K562 (cell line): ENCODE data around the gene NUP98. TPM values are rescaled to one million over a fixed set of nuclear protein-coding genes. Genes with fewer than 3 reads are reported as not detected.
A peak's percentile ranks its signal among the peaks of the same experiment; 100 is the strongest.

Experiments used
- ATAC-seq: fragments of 200-7000 bp; cut with Tn5 transposase; 3 replicates; pipeline ENCODE4 v1.9.1; 2020; ENCODE audit warnings: moderate library complexity
- BruUV-seq: library from RNA; stranded (reverse); fragments of 400-500 nt; replicated peaks from 2 replicates; lab custom pipeline; 2021; lab: Mats Ljungman, UMichigan
- CTCF ChIA-PET: fragments of 300-600 bp; formaldehyde crosslinking; extraction: SDS; loops from one replicate; lab custom pipeline; 2021; ENCODE audit warnings: low intra/inter-chr PET ratio; lab: Yijun Ruan, JAX
- POLR2A ChIA-PET: fragments of 300-600, 350-650 bp; sonication (Branson Sonifier 250); formaldehyde crosslinking; extraction: SDS; loops from one replicate; lab custom pipeline; 2021; ENCODE audit warnings: antibody characterized with exemption, inconsistent platforms; lab: Yijun Ruan, JAX
- DNase-seq, 4 experiments: peaks; one replicate each; pipeline versions ENCODE4 v3.0.0 to v3.0.0-alpha.2; 2011 to 2018; ENCODE audit warnings: low spot score in 3 of 4, mixed read lengths in 3 of 4; ENCODE audit errors: extremely low read depth in 1 of 4
- FAIRE-seq: peaks from 2 replicates; lab custom pipeline; 2011; peaks lifted over from hg19 to GRCh38; lab: Jason Lieb, UNC
- H2AFZ ChIP-seq: 2 replicates; pipeline ENCODE4 v1.6.0; 2011; ENCODE audit warnings: low read depth, low read length, control low read depth, inconsistent platforms
- H3K27ac ChIP-seq: fragments of 200-600 bp; 3 replicates; pipeline ENCODE4 v1.8.0; 2011; ENCODE audit warnings: low read depth, mild to moderate bottlenecking, control low read depth, inconsistent platforms, low read length, moderate library complexity, mixed read lengths; ENCODE audit errors: extremely low read depth
- H3K27me3 ChIP-seq, 2 experiments: fragments of 300-600 bp in 1 of 2; 2 replicates in 1 of 2; 3 replicates in 1 of 2; pipeline versions ENCODE4 v1.6.0 to v1.8.0; 2011; ENCODE audit warnings: inconsistent platforms in 2 of 2, low read length in 2 of 2, mild to moderate bottlenecking in 1 of 2, mixed read lengths in 1 of 2, moderate library complexity in 1 of 2; ENCODE audit not compliant: control insufficient read depth in 2 of 2, insufficient read depth in 2 of 2
- H3K36me3 ChIP-seq: fragments of 300-600 bp; 3 replicates; pipeline ENCODE4 v1.8.0; 2011; ENCODE audit warnings: mild to moderate bottlenecking, low read length, inconsistent platforms; ENCODE audit not compliant: control insufficient read depth, insufficient read depth
- H3K4me1 ChIP-seq, 2 experiments: fragments of 200-600 bp in 1 of 2; replicated peaks in 1 of 2; 2 replicates in 1 of 2; 3 replicates in 1 of 2; pipeline versions ENCODE4 v1.5.1 to v1.8.0; 2011; ENCODE audit warnings: inconsistent platforms in 2 of 2, low read length in 2 of 2, mild to moderate bottlenecking in 1 of 2, mixed read lengths in 1 of 2, moderate library complexity in 1 of 2; ENCODE audit not compliant: control insufficient read depth in 2 of 2, insufficient read depth in 2 of 2
- H3K4me2 ChIP-seq: 2 replicates; pipeline ENCODE4 v1.6.1; 2011; ENCODE audit warnings: low read length, control low read depth, inconsistent platforms, mixed read lengths; ENCODE audit not compliant: insufficient read depth
- H3K4me3 ChIP-seq: fragments of 200-600 bp; sonication (generic), shearing (Covaris generic); 2 replicates; pipeline ENCODE4 v1.5.1; 2016; ENCODE audit warnings: control low read depth, inconsistent platforms
- H3K79me2 ChIP-seq: fragments of 200-600 bp; 3 replicates; pipeline ENCODE4 v1.8.0; 2011; ENCODE audit warnings: low read length, inconsistent platforms; ENCODE audit not compliant: control insufficient read depth, insufficient read depth
- H3K9ac ChIP-seq, 2 experiments: 2 replicates each; pipeline versions ENCODE4 v1.6.0 to v1.6.1; 2011; ENCODE audit warnings: low read depth in 2 of 2, low read length in 2 of 2, control low read depth in 1 of 2, inconsistent platforms in 1 of 2, mild to moderate bottlenecking in 1 of 2, mixed read lengths in 1 of 2; ENCODE audit not compliant: insufficient read depth in 1 of 2
- H3K9me1 ChIP-seq: one replicate; pipeline ENCODE4 v1.6.0; 2011; ENCODE audit warnings: inconsistent platforms, mild to moderate bottlenecking, low read length, moderate library complexity; ENCODE audit not compliant: control insufficient read depth, insufficient read depth
- H3K9me3 ChIP-seq: replicated peaks from 2 replicates; pipeline ENCODE4 v1.5.1; 2011; ENCODE audit warnings: low read depth, low read length, inconsistent platforms; ENCODE audit not compliant: control insufficient read depth, insufficient read depth
- H4K20me1 ChIP-seq: replicated peaks from 2 replicates; pipeline ENCODE4 v1.6.1; 2011; ENCODE audit warnings: low read length, inconsistent platforms, mixed read lengths; ENCODE audit not compliant: control insufficient read depth, insufficient read depth
- ATF6 ChIP-seq: sonication (generic); formaldehyde crosslinking; IDR thresholded peaks from 2 replicates; pipeline ENCODE4 v1.4.0; 2020; ENCODE audit warnings: mild to moderate bottlenecking, missing genetic modification reagents
- HMBOX1 ChIP-seq: sonication (generic); IDR thresholded peaks from 2 replicates; pipeline ENCODE4 v1.6.1; 2016
- ZNF232 ChIP-seq: sonication (generic); formaldehyde crosslinking; IDR thresholded peaks from 2 replicates; pipeline ENCODE4 v1.8.0; 2022; ENCODE audit warnings: mild to moderate bottlenecking, missing genetic modification reagents
- WGBS: fragments of 100-300 bp; shearing (Covaris generic); methylation state at CpG from one replicate; pipeline ENCODE4 v1.1.6; 2016; ENCODE audit warnings: low coverage, mixed read lengths; ENCODE audit not compliant: insufficient coverage; ENCODE audit errors: missing lambda C conversion rate; 5-methylcytosine and 5-hydroxymethylcytosine counted together
- in situ Hi-C: fragments of 300-500 bp; cut with MboI; formaldehyde crosslinking; loops from 4 replicates; pipeline ENCODE4 v1.15.0; 2018; ENCODE audit warnings: inconsistent platforms, mixed read lengths
- intact Hi-C: fragments of 100-400 bp; cut with micrococcal nuclease; formaldehyde crosslinking; loops from 2 replicates; pipeline ENCODE4 v1.14.2; 2022
- polyA plus RNA-seq, 8 experiments: library from polyadenylated mRNA; depleted of rRNA in 4 of 8; stranded (reverse) in 5 of 8; unstranded in 3 of 8; fragments of >200 nt; fragmentation: Nextera tagmentation in 2 of 8; fragmentation: Illumina TruSeq in 1 of 8; extraction: Ambion mirVana in 2 of 8; extraction: Trizol in 1 of 8; gene quantifications; 2 replicates each; pipeline versions ENCODE4 v1.2.1 to v1.2.3, GENCODE V29; 2011 to 2014; ENCODE audit warnings: inconsistent platforms in 1 of 8, missing spikeins in 1 of 8
- total RNA-seq, 7 experiments: library from RNA; depleted of rRNA in 6 of 7; stranded (reverse); fragments of >200 nt in 6 of 7; fragmentation: Illumina TruSeq in 2 of 7; extraction: Trizol in 2 of 7; gene quantifications; 2 replicates each; pipeline versions ENCODE4 v1.2.1 to v1.2.3, GENCODE V29; 2011 to 2021; ENCODE audit warnings: low replicate concordance in 1 of 7

NUP98 gene
- total and polyA plus RNA-seq, 9 of the 15 experiments (the other 6 are each of a cell fraction or from before 2014, with no cell fraction given) = 45.1 to 196 (median 130) TPM

GRCh38 chr11:3796346-3796745, 1.0 kb downstream of the NUP98 start:
- Histone ChIP-seq H2AFZ (no peak overlapping the region), H3K4me1 (peaks cover 7 to 22% of the 10 kb centered on the region in 2 experiments), H4K20me1 (peaks cover 7% of the 10 kb centered on the region; the same call in 1 of the 2 replicates), H3K4me2 (peak overlapping the region; percentile 96), H3K9ac (peak overlapping the region; percentile 92 to 97), H3K27me3 (no peaks in the 10 kb centered on the region), H3K79me2 (peaks cover 64% of the 10 kb centered on the region), H3K9me3 (no peaks in the 10 kb centered on the region), H3K9me1 (no peaks in the 10 kb centered on the region), H3K36me3 (peaks cover 46% of the 10 kb centered on the region; the same call in 2 of the 3 replicates), H3K4me3 (peak overlapping the region; percentile 86), H3K27ac (peak overlapping the region; percentile 94)
- DNase-seq (no peak), FAIRE-seq (no peak), ATAC-seq (no peak)
- WGBS = under 1% methylated on average over 14 of the region's 14 CpGs
- TF ChIP-seq ATF6 (CRISPR knock-in tag) (no peak), ZNF232 (CRISPR knock-in tag) (peak; percentile 74; the same call in 1 of the 2 replicates), HMBOX1 (peak; percentile 61; the same call in 1 of the 2 replicates)
- ChIA-PET CTCF (interaction anchor here (1.5 kb wide), 1 partner anchor 12 kb away, joined by 5 read pairs; the partner anchor contains the start of gene PGAP2), POLR2A (interaction anchor here (0.7 to 2.5 kb wide), 3 partner anchors 11 to 41 kb away, joined by 3 to 11 read pairs (median 5); no protein-coding TSS in a partner anchor)
- in situ Hi-C loops = no loop called here
- TSS peak; percentile 61 for BruUV-seq
- intact Hi-C loops = no loop called here
